Spleen (tissue), 7 donors: ENCODE data around the gene MARS1.

Source experiments
- CTCF ChIP-seq, 11 experiments: fragments of 200-600 bp in 7 of 11; fragments of 450-650 bp in 4 of 11; sonication (generic) in 4 of 11; IDR thresholded peaks in 8 of 11; conservative IDR thresholded peaks in 3 of 11; 1 replicate in 7 of 11; 2 replicates in 4 of 11; pipeline versions ENCODE4 v1.4.0 to v1.8.0; 2016 to 2021; ENCODE audit warnings: antibody characterized with exemption in 11 of 11, inconsistent platforms in 4 of 11, mild to moderate bottlenecking in 1 of 11
- POLR2AphosphoS5 ChIP-seq, 3 donors: sonication (generic); formaldehyde crosslinking; IDR thresholded peaks; one replicate each; pipeline ENCODE4 v1.5.1; 2017; ENCODE audit warnings: antibody characterized with exemption in 3 of 3
- donor health status: DM: no; HTN: no; CAD: no; lungs with moderate emphysema.
- donor health status: DM: no; HTN: no; CAD: no.
- donor health status: DM: no; HTN: no; CAD: no.

GRCh38 chr12:57446292-57446960 is 41.4 kb upstream of the MARS1 start:
- TF ChIP-seq POLR2AphosphoS5 (IDR thresholded peaks at IDR 0.05) (no peak), CTCF (IDR thresholded peaks at IDR 0.05 in 8 of 11, conservative IDR thresholded peaks at IDR 0.05 in 3 of 11) (no peak)
